T-cell (primary cell): ENCODE results near the gene BACE1. TPM values are rescaled to one million over a fixed set of nuclear protein-coding genes. Genes with fewer than 3 reads are reported as not detected.

ENCODE experiments used
- ATAC-seq, 4 experiments: fragments of 200-7000 bp in 3 of 4; fragments of 150-1000 bp in 1 of 4; cut with Tn5 transposase; replicated peaks in 1 of 4; 1 replicate in 3 of 4; 2 replicates in 1 of 4; pipeline ENCODE4 v1.10.0; 2021; ENCODE audit warnings: moderate library complexity in 3 of 4, mild to moderate bottlenecking in 2 of 4, moderate number of reproducible peaks in 1 of 4
- CTCF ChIA-PET, 2 donors: fragments of 300-600 bp; sonication (Branson Sonifier 250); formaldehyde crosslinking; loops; one replicate each; lab custom pipeline; 2022; ENCODE audit warnings: antibody characterized with exemption in 2 of 2; lab: Charles Lee
- POLR2A ChIA-PET, 2 donors: fragments of 300-600 bp; sonication (Branson Sonifier 250); formaldehyde crosslinking; loops; one replicate each; lab custom pipeline; 2022; ENCODE audit warnings: antibody characterized with exemption in 2 of 2; lab: Charles Lee
- DNase-seq, 35 experiments: peaks; one replicate each; pipeline versions ENCODE4 v3.0.0 to v3.0.0-alpha.2; 2013 to 2023
- H3K27ac ChIP-seq: one replicate; pipeline ENCODE4 v1.5.1; 2013; ENCODE audit warnings: low read length
- H3K27me3 ChIP-seq, 2 experiments: replicated peaks in 1 of 2; 1 replicate in 1 of 2; 2 replicates in 1 of 2; pipeline versions ENCODE4 v1.6.1 to v1.7.0; 2013; ENCODE audit warnings: low read length in 1 of 2, mixed read lengths in 1 of 2; ENCODE audit not compliant: control insufficient read depth in 2 of 2, insufficient read depth in 2 of 2; ENCODE audit errors: extremely low read depth in 1 of 2
- H3K36me3 ChIP-seq, 2 donors: 1 replicate in 1 of 2; 2 replicates in 1 of 2; pipeline versions ENCODE4 v1.6.1 to v1.7.0; 2013; ENCODE audit warnings: low read length in 1 of 2; ENCODE audit not compliant: control insufficient read depth in 2 of 2, insufficient read depth in 1 of 2; ENCODE audit errors: extremely low read depth in 1 of 2
- H3K4me1 ChIP-seq, 2 experiments: 1 replicate in 1 of 2; 2 replicates in 1 of 2; pipeline versions ENCODE4 v1.6.1 to v1.7.0; 2013; ENCODE audit warnings: low read length in 2 of 2, mixed read lengths in 1 of 2; ENCODE audit not compliant: insufficient read depth in 2 of 2, control insufficient read depth in 1 of 2; ENCODE audit errors: extremely low read depth in 1 of 2
- H3K4me3 ChIP-seq, 2 donors: 1 replicate in 1 of 2; 2 replicates in 1 of 2; pipeline versions ENCODE4 v1.5.1 to v1.7.0; 2013; ENCODE audit warnings: mild to moderate bottlenecking in 2 of 2, low read length in 1 of 2, moderate library complexity in 1 of 2; ENCODE audit not compliant: control insufficient read depth in 1 of 2; ENCODE audit errors: extremely low read depth in 1 of 2
- H3K9me3 ChIP-seq: 2 replicates; pipeline ENCODE4 v1.7.0; 2013
- H3K27ac Mint-ChIP-seq, 2 donors: one replicate each; pipeline ENCODE4 v1.8.0; 2020 to 2021; ENCODE audit warnings: mild to moderate bottlenecking in 2 of 2, mixed read lengths in 2 of 2
- H3K27me3 Mint-ChIP-seq, 2 donors: one replicate each; pipeline ENCODE4 v1.8.0; 2021 to 2022; ENCODE audit warnings: mixed read lengths in 2 of 2
- H3K36me3 Mint-ChIP-seq: one replicate; pipeline ENCODE4 v1.8.0; 2021; ENCODE audit warnings: mixed read lengths
- H3K4me1 Mint-ChIP-seq, 3 donors: one replicate each; pipeline ENCODE4 v1.8.0; 2020 to 2022; ENCODE audit warnings: mixed read lengths in 3 of 3, mild to moderate bottlenecking in 1 of 3
- H3K4me3 Mint-ChIP-seq, 3 donors: one replicate each; pipeline ENCODE4 v1.8.0; 2020 to 2022; ENCODE audit warnings: mild to moderate bottlenecking in 3 of 3, mixed read lengths in 3 of 3, moderate library complexity in 3 of 3
- H3K9me3 Mint-ChIP-seq, 3 donors: one replicate each; pipeline ENCODE4 v1.8.0; 2020 to 2022; ENCODE audit warnings: mixed read lengths in 3 of 3
- WGBS: methylation state at CpG from one replicate; pipeline ENCODE4 v1.1.5; 2013; ENCODE audit warnings: missing lambda C conversion rate; ENCODE audit not compliant: insufficient coverage; 5-methylcytosine and 5-hydroxymethylcytosine counted together
- total RNA-seq, 35 experiments: library from RNA in 6 of 35; stranded (reverse) in 6 of 35; fragments of 120-200 nt in 1 of 35; gene quantifications; one replicate each; pipeline versions ENCODE4 v1.2.1 to v1.2.4 and lab custom pipeline; 2013 to 2026

BACE1 gene
- total RNA-seq, 5 donors from 2014 or later (not counting 1 experiment from before 2014, with no cell fraction given) = 1.3 to 2.3 (median 1.9) TPM

- H3K36me3 ChIP-seq = peaks cover 2 to 5% of the 10 kb centered on the region in 2 donors
- H3K9me3 Mint-ChIP-seq = no peaks in the 10 kb centered on the region
- CTCF ChIA-PET = no interaction called here
- H3K27ac Mint-ChIP-seq = no peak overlapping the region
- no peak overlapping the region for H3K4me3 Mint-ChIP-seq
- H3K27me3 Mint-ChIP-seq = no peaks in the 10 kb centered on the region
- no peak for DNase-seq
- POLR2A ChIA-PET = no interaction called here
- no peaks in the 10 kb centered on the region for H3K4me1 ChIP-seq
- H3K36me3 Mint-ChIP-seq = peaks cover 37% of the 10 kb centered on the region
- peaks cover 0 to 2% (median 0%) of the 10 kb centered on the region in 3 donors for H3K4me1 Mint-ChIP-seq
- H3K4me3 ChIP-seq = no peak overlapping the region
- WGBS = no CpG with 5 or more reads among the region's 1 CpG
- H3K9me3 ChIP-seq = no peaks in the 10 kb centered on the region
- no peaks in the 10 kb centered on the region for H3K27me3 ChIP-seq
- H3K27ac ChIP-seq = no peak overlapping the region
- ATAC-seq = no peak
Observed at GRCh38 chr11:117259417-117259816, 56.6 kb downstream of the BACE1 start.

- Histone ChIP-seq H3K36me3 (peaks cover under 1 to 3% of the 10 kb centered on the region in 2 donors), H3K27ac (no peak overlapping the region), H3K27me3 (no peaks in the 10 kb centered on the region), H3K4me3 (no peak overlapping the region), H3K9me3 (no peaks in the 10 kb centered on the region), H3K4me1 (no peaks in the 10 kb centered on the region)
- Mint-ChIP-seq H3K27ac (no peak overlapping the region), H3K4me1 (peaks cover 0 to 2% (median 0%) of the 10 kb centered on the region in 3 donors), H3K9me3 (no peaks in the 10 kb centered on the region), H3K36me3 (peaks cover 40% of the 10 kb centered on the region), H3K27me3 (no peaks in the 10 kb centered on the region), H3K4me3 (no peak overlapping the region)
- ATAC-seq (no peak), DNase-seq (no peak)
- ChIA-PET POLR2A (no interaction called here), CTCF (no interaction called here)
- no CpG with 5 or more reads among the region's 2 CpGs for WGBS
Observed at GRCh38 chr11:117258576-117258975, 57.5 kb downstream of the BACE1 start.

DNA sequence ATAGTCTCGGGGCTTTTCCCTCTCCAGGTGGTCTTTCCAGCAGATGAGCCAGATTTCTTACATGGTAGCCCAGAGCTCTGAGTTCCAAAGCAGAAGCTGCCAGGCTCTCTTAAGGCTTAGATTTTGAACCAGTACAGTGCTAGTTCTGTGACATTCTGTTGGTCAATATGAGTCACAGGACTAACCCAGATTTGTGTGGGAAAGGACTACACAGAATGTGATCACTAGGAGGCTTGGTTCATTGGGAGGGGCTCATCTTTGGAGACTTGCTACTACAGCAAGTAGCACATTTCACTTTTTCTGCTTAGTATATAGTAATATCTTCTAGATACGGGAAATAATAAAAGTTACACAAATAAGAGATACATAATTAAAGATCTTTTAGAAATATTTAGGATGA lies 59.5 kb downstream of the BACE1 start:
- no peaks in the 10 kb centered on the region for H3K27me3 Mint-ChIP-seq
- no peaks in the 10 kb centered on the region for H3K27me3 ChIP-seq
- CTCF ChIA-PET = no interaction called here
- no peak overlapping the region for H3K4me3 Mint-ChIP-seq
- peaks cover 40% of the 10 kb centered on the region for H3K36me3 Mint-ChIP-seq
- peaks cover 0 to 5% of the 10 kb centered on the region in 2 donors for H3K36me3 ChIP-seq
- no peak overlapping the region for H3K27ac ChIP-seq
- POLR2A ChIA-PET = no interaction called here
- H3K9me3 Mint-ChIP-seq = no peaks in the 10 kb centered on the region
- H3K4me1 ChIP-seq = no peaks in the 10 kb centered on the region
- DNase-seq (no peak), ATAC-seq (no peak)
- no peak overlapping the region for H3K4me3 ChIP-seq
- H3K27ac Mint-ChIP-seq = no peak overlapping the region
- H3K4me1 Mint-ChIP-seq = peaks cover 0 to 2% (median 0%) of the 10 kb centered on the region in 3 donors
- no CpG with 5 or more reads among the region's 2 CpGs for WGBS
- H3K9me3 ChIP-seq = no peaks in the 10 kb centered on the region

DNA sequence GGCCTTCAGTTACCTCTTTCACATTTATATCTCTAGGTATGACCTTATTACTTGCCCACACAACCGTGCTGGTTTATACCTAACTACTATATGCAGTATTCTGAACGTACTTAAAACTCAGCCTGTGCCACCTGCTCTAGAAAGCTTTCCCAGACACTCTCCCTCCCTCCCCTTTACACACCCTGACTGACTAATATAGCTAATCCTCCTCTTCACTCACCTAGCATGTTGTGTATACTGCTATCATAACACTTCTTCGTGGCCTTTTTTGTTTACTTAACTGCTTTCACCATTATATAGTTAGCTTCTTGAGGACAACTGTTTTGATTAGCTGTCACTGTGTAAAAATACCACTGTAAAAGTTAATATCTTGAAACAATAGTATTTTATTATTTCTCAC lies 60.1 kb downstream of the BACE1 start:
- peaks cover 0 to 2% (median 0%) of the 10 kb centered on the region in 3 donors for H3K4me1 Mint-ChIP-seq
- WGBS = 71% methylated on average over 2 of the region's 3 CpGs
- POLR2A ChIA-PET = no interaction called here
- no peaks in the 10 kb centered on the region for H3K27me3 Mint-ChIP-seq
- Histone ChIP-seq H3K36me3 (peaks cover 0 to 5% of the 10 kb centered on the region in 2 donors), H3K4me1 (no peaks in the 10 kb centered on the region), H3K27ac (no peak overlapping the region), H3K27me3 (no peaks in the 10 kb centered on the region), H3K9me3 (no peaks in the 10 kb centered on the region), H3K4me3 (no peak overlapping the region)
- CTCF ChIA-PET = interaction anchor here in 1 of 2 donors (0.7 kb wide), 1 partner anchor 1739 kb away, joined by 3 read pairs; no protein-coding TSS in a partner anchor
- H3K27ac Mint-ChIP-seq = no peak overlapping the region
- no peak for ATAC-seq
- DNase-seq = no peak
- H3K4me3 Mint-ChIP-seq = no peak overlapping the region
- H3K36me3 Mint-ChIP-seq = peaks cover 42% of the 10 kb centered on the region
- H3K9me3 Mint-ChIP-seq = no peaks in the 10 kb centered on the region

DNA sequence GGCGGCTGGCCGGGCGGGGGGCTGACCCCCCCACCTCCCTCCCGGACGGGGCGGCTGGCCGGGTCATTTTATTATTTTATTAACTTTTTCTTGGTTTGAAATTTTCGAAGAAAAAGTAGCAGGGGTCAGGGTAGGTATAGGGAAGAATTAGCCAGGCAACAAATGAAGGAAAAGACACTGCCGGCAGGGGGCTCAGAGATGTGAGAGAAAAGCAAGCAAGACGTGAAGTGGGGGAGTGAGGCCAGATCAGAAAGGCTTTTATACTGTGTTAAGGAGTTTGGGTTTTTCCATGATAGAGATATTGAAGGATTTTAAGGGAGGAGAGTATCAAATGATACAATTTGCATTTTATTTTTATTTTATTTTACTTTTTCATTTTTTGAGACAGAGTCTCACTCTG lies 64.5 kb downstream of the BACE1 start:
- Histone ChIP-seq H3K9me3 (no peaks in the 10 kb centered on the region), H3K4me3 (no peak overlapping the region), H3K27me3 (no peaks in the 10 kb centered on the region), H3K27ac (no peak overlapping the region), H3K36me3 (peaks cover 0 to 28% of the 10 kb centered on the region in 2 donors), H3K4me1 (no peaks in the 10 kb centered on the region)
- H3K36me3 Mint-ChIP-seq = peaks cover 43% of the 10 kb centered on the region
- H3K9me3 Mint-ChIP-seq = no peaks in the 10 kb centered on the region
- no peak overlapping the region for H3K4me3 Mint-ChIP-seq
- no peak overlapping the region for H3K27ac Mint-ChIP-seq
- WGBS = 81% methylated on average over 2 of the region's 10 CpGs
- DNase-seq (no peak), ATAC-seq (no peak)
- H3K27me3 Mint-ChIP-seq = no peaks in the 10 kb centered on the region
- ChIA-PET CTCF (no interaction called here), POLR2A (no interaction called here)
- H3K4me1 Mint-ChIP-seq = no peaks in the 10 kb centered on the region

DNA sequence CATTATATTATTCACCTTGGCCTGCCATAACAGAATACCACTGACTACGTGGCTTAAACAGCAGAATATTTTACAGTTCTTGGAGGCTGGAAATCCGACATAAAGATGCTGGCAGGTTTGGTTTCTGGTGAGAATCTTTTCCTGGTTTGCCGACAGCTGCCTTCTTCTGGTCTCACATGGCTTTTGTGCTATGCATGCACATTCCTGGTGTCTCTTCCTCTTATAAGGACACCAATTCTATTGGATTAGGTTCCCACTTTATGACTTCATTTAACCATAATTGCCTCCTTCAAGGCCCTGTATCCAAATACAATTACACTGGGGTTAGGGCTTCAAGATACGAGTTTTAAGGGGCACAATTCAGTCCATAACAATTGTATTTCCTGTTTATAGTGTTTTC lies 66.5 kb downstream of the BACE1 start:
- Histone ChIP-seq H3K4me3 (no peak overlapping the region), H3K4me1 (no peaks in the 10 kb centered on the region), H3K36me3 (peaks cover 4 to 42% of the 10 kb centered on the region in 2 donors), H3K9me3 (no peaks in the 10 kb centered on the region), H3K27me3 (no peaks in the 10 kb centered on the region), H3K27ac (no peak overlapping the region)
- ChIA-PET CTCF (no interaction called here), POLR2A (no interaction called here)
- ATAC-seq (no peak), DNase-seq (no peak)
- H3K4me3 Mint-ChIP-seq = no peak overlapping the region
- H3K27me3 Mint-ChIP-seq = no peaks in the 10 kb centered on the region
- WGBS = 100% methylated on average over 1 of the region's 4 CpGs
- H3K4me1 Mint-ChIP-seq = no peaks in the 10 kb centered on the region
- peaks cover 44% of the 10 kb centered on the region for H3K36me3 Mint-ChIP-seq
- H3K27ac Mint-ChIP-seq = no peak overlapping the region
- no peaks in the 10 kb centered on the region for H3K9me3 Mint-ChIP-seq

GRCh38 chr11:117248341-117248740 lies 67.7 kb downstream of the BACE1 start:
- ChIA-PET CTCF (no interaction called here), POLR2A (no interaction called here)
- Histone ChIP-seq H3K4me1 (no peaks in the 10 kb centered on the region), H3K36me3 (peaks cover 4 to 45% of the 10 kb centered on the region in 2 donors), H3K27ac (no peak overlapping the region), H3K4me3 (no peak overlapping the region), H3K9me3 (no peaks in the 10 kb centered on the region), H3K27me3 (no peaks in the 10 kb centered on the region)
- DNase-seq (no peak), ATAC-seq (no peak)
- no peaks in the 10 kb centered on the region for H3K4me1 Mint-ChIP-seq
- no peaks in the 10 kb centered on the region for H3K27me3 Mint-ChIP-seq
- no peaks in the 10 kb centered on the region for H3K9me3 Mint-ChIP-seq
- peaks cover 46% of the 10 kb centered on the region for H3K36me3 Mint-ChIP-seq
- no peak overlapping the region for H3K27ac Mint-ChIP-seq
- no peak overlapping the region for H3K4me3 Mint-ChIP-seq
- WGBS = 100% methylated on average over 1 of the region's 4 CpGs
